Smooth muscle cell (in vitro differentiated cells): ENCODE results near the gene RAI1. TPM values are rescaled to one million over a fixed set of nuclear protein-coding genes. Genes with fewer than 3 reads are reported as not detected.

ENCODE experiments used
- DNase-seq: peaks from one replicate; lab custom pipeline; 2025; ENCODE audit not compliant: unreplicated experiment; lab: John Stamatoyannopoulos, UW
- H2AFZ ChIP-seq: fragments of 200-600 bp; sonication (generic); 2 replicates; pipeline ENCODE4 v1.6.0; 2016; ENCODE audit warnings: antibody characterized with exemption, low read depth, mild to moderate bottlenecking
- H3F3A ChIP-seq: fragments of 200-600 bp; sonication (generic); 2 replicates; pipeline ENCODE4 v1.6.0; 2017; ENCODE audit warnings: antibody characterized with exemption, low read depth
- H3K27ac ChIP-seq: fragments of 200-600 bp; sonication (generic); 2 replicates; pipeline ENCODE4 v1.5.1; 2016; ENCODE audit warnings: low read depth, mild to moderate bottlenecking
- H3K27me3 ChIP-seq: fragments of 200-600 bp; sonication (generic); 2 replicates; pipeline ENCODE4 v1.6.1; 2016; ENCODE audit warnings: low read depth, mild to moderate bottlenecking
- H3K36me3 ChIP-seq: fragments of 200-600 bp; sonication (generic); 2 replicates; pipeline ENCODE4 v1.5.1; 2016; ENCODE audit warnings: low read depth
- H3K4me1 ChIP-seq: fragments of 200-600 bp; sonication (generic); 2 replicates; pipeline ENCODE4 v1.5.1; 2016; ENCODE audit warnings: low read depth
- H3K4me2 ChIP-seq: fragments of 200-600 bp; sonication (generic); 2 replicates; pipeline ENCODE4 v1.6.0; 2016; ENCODE audit warnings: mild to moderate bottlenecking
- H3K4me3 ChIP-seq: fragments of 200-600 bp; sonication (generic); 2 replicates; pipeline ENCODE4 v1.5.1; 2016; ENCODE audit warnings: mild to moderate bottlenecking
- H3K79me2 ChIP-seq: fragments of 200-600 bp; sonication (generic); 2 replicates; pipeline ENCODE4 v1.6.0; 2016; ENCODE audit warnings: low read depth, mild to moderate bottlenecking
- H3K9ac ChIP-seq: fragments of 200-600 bp; sonication (generic); 2 replicates; pipeline ENCODE4 v1.6.0; 2016; ENCODE audit warnings: low read depth
- H3K9me3 ChIP-seq: fragments of 200-600 bp; sonication (generic); replicated peaks from 2 replicates; pipeline ENCODE4 v1.5.1; 2016; ENCODE audit warnings: low read depth
- H4K20me1 ChIP-seq: fragments of 200-600 bp; sonication (generic); 2 replicates; pipeline ENCODE4 v1.6.0; 2016; ENCODE audit warnings: low read depth
- WGBS: methylation state at CpG from one replicate; pipeline ENCODE4 v1.1.7; 2016; ENCODE audit warnings: low lambda C conversion rate; 5-methylcytosine and 5-hydroxymethylcytosine counted together
- polyA plus RNA-seq: library from polyadenylated mRNA; unstranded; fragments of >200 nt; fragmentation: Nextera tagmentation; extraction: Ambion mirVana; gene quantifications from 2 replicates; pipeline ENCODE4 v1.2.1, GENCODE V29; 2016
- total RNA-seq: library from RNA; depleted of rRNA; stranded (reverse); fragments of >200 nt; gene quantifications from 2 replicates; pipeline ENCODE4 v1.2.3, GENCODE V29; 2014
- TF ChIP-seq, protein P1 (sequence below): fragments of 200-600 bp; sonication (generic); IDR thresholded peaks from 2 replicates; pipeline ENCODE4 v1.5.1; 2017; ENCODE audit warnings: borderline replicate concordance, mild to moderate bottlenecking, antibody characterized with exemption; ENCODE audit not compliant: insufficient read depth, poor library complexity, severe bottlenecking

RAI1 gene
- total and polyA plus RNA-seq, 2 experiments from 2014 or later = 11.1 to 17.6 TPM

DNA sequence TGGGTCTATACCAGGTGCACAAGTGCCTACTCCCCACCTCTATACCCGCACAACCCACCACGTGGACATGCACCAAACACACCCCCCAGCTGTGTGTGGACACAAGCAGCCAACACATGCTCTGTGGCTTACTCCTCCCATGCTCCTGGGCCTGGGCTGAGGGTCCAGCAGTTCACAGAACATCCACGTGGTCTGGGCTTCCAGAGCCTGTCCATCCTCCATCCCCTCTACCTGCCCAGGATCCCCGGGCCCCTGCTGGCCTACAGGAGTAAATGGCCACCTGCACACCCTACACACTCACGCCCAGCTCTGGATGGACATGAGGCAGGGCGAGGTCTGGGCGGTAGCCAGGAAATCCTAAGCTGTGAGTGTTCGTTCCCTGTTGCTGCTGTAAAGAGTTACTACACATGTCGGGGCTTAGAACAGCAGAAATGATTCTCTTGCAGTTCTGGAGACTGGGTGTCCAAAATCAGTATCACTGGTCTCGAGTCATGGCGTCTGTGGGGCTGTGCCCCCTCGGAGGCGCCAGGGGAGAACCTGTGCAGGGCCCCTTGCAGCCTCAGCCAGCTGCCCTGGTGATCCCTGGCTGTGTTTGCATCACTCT lies 15.0 kb upstream of the RAI1 start:
- Histone ChIP-seq H3K27ac (no peak overlapping the region), H3F3A (peaks cover 7% of the 10 kb centered on the region), H3K27me3 (no peaks in the 10 kb centered on the region), H3K79me2 (no peaks in the 10 kb centered on the region), H3K36me3 (no peaks in the 10 kb centered on the region), H3K4me1 (no peaks in the 10 kb centered on the region), H2AFZ (no peak overlapping the region), H3K4me2 (no peak overlapping the region), H3K9ac (no peak overlapping the region), H3K4me3 (no peak overlapping the region), H4K20me1 (no peaks in the 10 kb centered on the region), H3K9me3 (no peaks in the 10 kb centered on the region)
- DNase-seq = no peak
- WGBS = 74% methylated on average over 13 of the region's 13 CpGs
- TF ChIP-seq, protein P1, sequence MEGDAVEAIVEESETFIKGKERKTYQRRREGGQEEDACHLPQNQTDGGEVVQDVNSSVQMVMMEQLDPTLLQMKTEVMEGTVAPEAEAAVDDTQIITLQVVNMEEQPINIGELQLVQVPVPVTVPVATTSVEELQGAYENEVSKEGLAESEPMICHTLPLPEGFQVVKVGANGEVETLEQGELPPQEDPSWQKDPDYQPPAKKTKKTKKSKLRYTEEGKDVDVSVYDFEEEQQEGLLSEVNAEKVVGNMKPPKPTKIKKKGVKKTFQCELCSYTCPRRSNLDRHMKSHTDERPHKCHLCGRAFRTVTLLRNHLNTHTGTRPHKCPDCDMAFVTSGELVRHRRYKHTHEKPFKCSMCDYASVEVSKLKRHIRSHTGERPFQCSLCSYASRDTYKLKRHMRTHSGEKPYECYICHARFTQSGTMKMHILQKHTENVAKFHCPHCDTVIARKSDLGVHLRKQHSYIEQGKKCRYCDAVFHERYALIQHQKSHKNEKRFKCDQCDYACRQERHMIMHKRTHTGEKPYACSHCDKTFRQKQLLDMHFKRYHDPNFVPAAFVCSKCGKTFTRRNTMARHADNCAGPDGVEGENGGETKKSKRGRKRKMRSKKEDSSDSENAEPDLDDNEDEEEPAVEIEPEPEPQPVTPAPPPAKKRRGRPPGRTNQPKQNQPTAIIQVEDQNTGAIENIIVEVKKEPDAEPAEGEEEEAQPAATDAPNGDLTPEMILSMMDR = no peak

DNA sequence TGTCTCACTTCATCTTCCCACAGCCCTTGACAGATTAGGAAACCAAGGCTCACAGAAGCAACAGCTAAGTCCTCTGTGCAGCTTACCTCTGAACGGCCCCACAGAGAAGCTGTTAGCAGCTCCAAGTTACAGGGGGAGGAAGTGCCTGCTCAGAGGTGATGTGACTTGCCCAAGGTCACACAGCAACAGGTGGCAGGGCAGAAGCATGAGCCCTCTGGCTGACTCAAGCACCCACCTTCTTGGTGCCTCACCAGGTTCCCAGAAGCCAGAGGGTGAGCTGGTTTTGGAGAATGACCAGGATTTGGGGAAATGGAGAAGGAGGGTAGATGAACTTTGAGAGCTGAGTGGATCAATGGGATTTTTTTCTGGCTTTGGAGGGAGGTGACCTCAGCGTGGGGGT lies 14.0 kb upstream of the RAI1 start:
- Histone ChIP-seq H3K27me3 (no peaks in the 10 kb centered on the region), H2AFZ (no peak overlapping the region), H3K27ac (no peak overlapping the region), H3K79me2 (no peaks in the 10 kb centered on the region), H4K20me1 (no peaks in the 10 kb centered on the region), H3K4me2 (no peak overlapping the region), H3K4me1 (peaks cover 3% of the 10 kb centered on the region), H3K9ac (no peak overlapping the region), H3F3A (peaks cover 7% of the 10 kb centered on the region), H3K4me3 (no peak overlapping the region), H3K36me3 (no peaks in the 10 kb centered on the region), H3K9me3 (no peaks in the 10 kb centered on the region)
- WGBS = 81% methylated on average over 2 of the region's 2 CpGs
- TF ChIP-seq, protein P1 = no peak
- DNase-seq = no peak

DNA sequence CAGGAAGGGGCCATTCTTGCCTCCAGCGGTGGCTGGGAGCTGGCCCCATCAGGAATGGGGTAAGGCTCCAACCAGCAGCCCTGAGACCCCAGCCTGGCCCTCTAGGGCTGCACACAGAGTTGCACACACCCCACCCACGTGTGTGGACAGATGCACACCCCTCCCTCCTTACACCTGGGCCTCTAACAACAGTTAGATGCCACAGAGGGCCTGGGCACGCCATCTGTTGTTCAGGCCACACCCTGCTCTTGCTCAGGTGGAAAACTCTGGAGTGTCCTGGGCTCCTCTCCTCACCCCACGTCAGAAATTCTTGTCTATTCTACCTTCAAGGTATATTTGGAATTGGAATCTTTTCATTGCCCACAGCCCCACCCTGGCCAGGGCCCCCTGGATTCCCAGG lies 13.3 kb upstream of the RAI1 start:
- Histone ChIP-seq H3K4me2 (no peak overlapping the region), H3K27me3 (no peaks in the 10 kb centered on the region), H3K36me3 (no peaks in the 10 kb centered on the region), H4K20me1 (no peaks in the 10 kb centered on the region), H3K4me3 (no peak overlapping the region), H3K4me1 (peaks cover 4% of the 10 kb centered on the region), H3K79me2 (no peaks in the 10 kb centered on the region), H3K27ac (no peak overlapping the region), H3K9ac (no peak overlapping the region), H2AFZ (no peak overlapping the region), H3K9me3 (no peaks in the 10 kb centered on the region), H3F3A (peaks cover 11% of the 10 kb centered on the region)
- TF ChIP-seq, protein P1 = no peak
- DNase-seq = no peak
- WGBS = 88% methylated on average over 3 of the region's 4 CpGs

DNA sequence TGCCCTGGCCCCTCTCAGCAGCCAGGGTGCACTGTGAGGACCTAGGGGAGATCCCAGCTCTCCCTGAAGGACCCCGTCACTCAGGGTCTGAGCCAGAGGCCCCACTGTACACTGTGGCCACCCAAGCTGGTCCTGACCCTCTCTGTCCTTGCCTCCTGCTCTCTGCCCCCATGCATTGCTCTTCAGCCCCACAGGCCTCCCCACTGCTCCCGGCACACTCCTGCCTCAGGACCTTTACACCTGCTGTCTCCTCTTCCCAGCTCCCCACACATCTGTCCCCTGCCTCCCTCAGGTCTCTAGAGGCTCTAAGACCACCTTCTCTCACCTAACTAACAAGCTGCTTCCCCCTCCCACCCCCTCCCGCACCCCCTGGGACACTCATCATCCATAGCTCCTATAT lies 12.9 kb upstream of the RAI1 start:
- H3K9ac ChIP-seq = no peak overlapping the region
- H3K27me3 ChIP-seq = no peaks in the 10 kb centered on the region

More for the DNA sequence above, 12.9 kb upstream of the RAI1 start:
- no peak overlapping the region for H3K4me2 ChIP-seq
- H3F3A ChIP-seq = peaks cover 13% of the 10 kb centered on the region
- H3K4me3 ChIP-seq = no peak overlapping the region
- no peaks in the 10 kb centered on the region for H4K20me1 ChIP-seq
- no peak overlapping the region for H2AFZ ChIP-seq
- no peak for DNase-seq
- H3K4me1 ChIP-seq = peaks cover 4% of the 10 kb centered on the region
- H3K27ac ChIP-seq = no peak overlapping the region
- TF ChIP-seq, protein P1 = no peak
- H3K36me3 ChIP-seq = no peaks in the 10 kb centered on the region
- H3K79me2 ChIP-seq = no peaks in the 10 kb centered on the region
- H3K9me3 ChIP-seq = no peaks in the 10 kb centered on the region
- WGBS = 92% methylated on average over 3 of the region's 3 CpGs
